GM10248 (cell line): ENCODE measurements around the gene CPNE8.

ENCODE experiments used
- CTCF ChIA-PET: fragments of 300-600 bp; sonication (Branson Sonifier 250); formaldehyde crosslinking; extraction: SDS; loops from one replicate; lab custom pipeline; 2021; ENCODE audit warnings: antibody characterized with exemption; lab: Yijun Ruan, JAX
- POLR2A ChIA-PET: fragments of 350-650 bp; sonication (Branson Sonifier 250); formaldehyde crosslinking; extraction: SDS; loops from one replicate; lab custom pipeline; 2020; ENCODE audit warnings: antibody characterized with exemption; lab: Yijun Ruan, JAX
- DNase-seq: peaks from one replicate; pipeline ENCODE4 v3.0.0; 2012; ENCODE audit errors: extremely low spot score
- CTCF ChIP-seq: IDR thresholded peaks from 2 replicates; pipeline ENCODE4 v1.5.1; 2012; ENCODE audit warnings: mild to moderate bottlenecking, low read depth; ENCODE audit errors: extremely low read depth, missing control alignments, control extremely low read depth

CPNE8 gene

GRCh38 chr12:38721611-38722252 is 183.7 kb downstream of the CPNE8 start:
- DNase-seq: no peak
- ChIA-PET CTCF (interaction anchor here (1.1 to 2.7 kb wide), 6 partner anchors 7 to 388 kb away, joined by 3 to 8 read pairs (median 4); no protein-coding TSS in a partner anchor), POLR2A (no interaction called here)
- TF ChIP-seq CTCF: no peak

GRCh38 chr12:38720661-38721060 is 184.7 kb downstream of the CPNE8 start:
- no peak for DNase-seq
- POLR2A ChIA-PET: interaction anchor here (0.6 kb wide), 1 partner anchor 13 kb away, joined by 3 read pairs; no protein-coding TSS in a partner anchor
- CTCF ChIA-PET: interaction anchor here (1.1 to 2.7 kb wide), 6 partner anchors 8 to 389 kb away, joined by 3 to 8 read pairs (median 4); no protein-coding TSS in a partner anchor
- TF ChIP-seq CTCF: no peak

- CTCF ChIA-PET: interaction anchor here (1.6 kb wide), 1 partner anchor 8 kb away, joined by 8 read pairs; no protein-coding TSS in a partner anchor
- no peak for DNase-seq
- no peak for TF ChIP-seq CTCF
- POLR2A ChIA-PET: no interaction called here
Observed at GRCh38 chr12:38713294-38713693, 192.1 kb downstream of the CPNE8 start.

GRCh38 chr12:38711054-38711453 is 194.3 kb downstream of the CPNE8 start:
- no peak for TF ChIP-seq CTCF

GRCh38 chr12:38708466-38708865 is 196.9 kb downstream of the CPNE8 start:
- POLR2A ChIA-PET: interaction anchor here (0.7 kb wide), 1 partner anchor 12 kb away, joined by 3 read pairs; no protein-coding TSS in a partner anchor
- CTCF ChIA-PET: interaction anchor here (0.8 to 2.0 kb wide), 4 partner anchors 12 to 203 kb away, joined by 3 to 7 read pairs (median 3); no protein-coding TSS in a partner anchor
- TF ChIP-seq CTCF: no peak
- no peak for DNase-seq

More at GRCh38 chr12:38711054-38711453, 194.3 kb downstream of the CPNE8 start:
- no peak for DNase-seq
- CTCF ChIA-PET: no interaction called here
- POLR2A ChIA-PET: no interaction called here

- ChIA-PET POLR2A (interaction anchor here (0.7 kb wide), 1 partner anchor 13 kb away, joined by 3 read pairs; no protein-coding TSS in a partner anchor), CTCF (interaction anchor here (0.9 to 2.0 kb wide), 3 partner anchors 12 to 124 kb away, joined by 3 to 7 read pairs (median 3); no protein-coding TSS in a partner anchor)
- DNase-seq: no peak
- TF ChIP-seq CTCF: no peak
Observed at GRCh38 chr12:38707648-38708047, 197.7 kb downstream of the CPNE8 start.
